ENCODE results near the gene SP4. TPM values are rescaled to one million over a fixed set of nuclear protein-coding genes. Genes with fewer than 3 reads are reported as not detected.
A peak's percentile ranks its signal among the peaks of the same experiment; 100 is the strongest.

SP4 gene
- total RNA-seq, result 1 to 10 TPM; 5.3 to 6.0 TPM

DNA sequence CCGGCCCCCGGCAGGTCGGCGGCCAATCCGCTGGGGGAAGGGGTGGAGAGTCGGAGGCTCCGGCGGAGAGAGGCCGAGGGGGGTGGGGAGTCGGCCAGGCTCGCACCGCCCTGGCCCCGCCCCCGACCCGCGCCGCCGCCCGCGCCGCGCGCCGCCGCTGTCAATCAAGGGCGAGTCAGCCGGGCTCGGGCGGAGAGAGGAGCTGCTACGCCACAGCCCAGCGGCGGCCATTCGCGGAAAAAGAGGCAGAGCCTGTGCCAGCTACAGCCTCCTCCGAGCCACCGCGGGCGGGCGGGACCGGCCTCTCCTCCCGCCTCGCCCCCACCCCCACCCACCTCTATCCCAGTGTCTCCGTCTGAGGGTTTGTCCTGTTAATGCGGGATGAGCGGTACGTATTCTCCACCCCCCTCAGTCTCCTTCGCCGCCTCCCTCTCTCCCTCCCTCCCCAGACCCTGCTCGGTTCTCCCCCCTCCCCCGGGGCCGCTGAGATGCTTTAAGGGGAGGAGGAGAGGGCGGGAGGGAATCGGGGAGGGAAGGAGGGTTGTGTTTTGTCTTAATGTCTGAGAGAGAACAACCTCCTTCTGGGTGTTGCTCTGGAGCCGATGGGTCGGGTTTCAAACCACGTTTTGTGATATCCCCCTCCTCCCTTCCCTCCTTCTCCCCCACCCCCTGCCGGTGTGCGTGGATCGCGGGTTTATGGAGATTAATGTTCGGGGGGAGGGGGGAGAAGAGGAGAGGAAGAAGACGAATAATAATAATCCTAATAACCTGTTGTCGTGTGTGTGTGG is at the start of gene SP4:
Gene SP4 (plus strand): TSS at position 213 of the 788 bp plus-strand sequence. CDS start 169 bp downstream, at position 382.
- Histone ChIP-seq H3K27ac (peak within 1 kb of the TSS; percentile 97 to 99 (median 98)), H3K36me3 (replicated peaks in 1 of 2; ENCODE audit: insufficient read depth in 1 of 2, low read depth in 2 of 2) (no peaks in the 10 kb centered on the region), H3K9me3 (no peaks in the 10 kb centered on the region), H3K4me3 (peak within 1 kb of the TSS; percentile 69 to 74), H3K4me1 (peaks cover 49% of the 10 kb centered on the region), H3K27me3 (no peaks in the 10 kb centered on the region)
- intact Hi-C loops (cut with DNase I), result no loop called here
- DNase-seq, result peak; percentile 94 to 96 (median 96)
- WGBS, 2 donors, result 0 to 1% methylated on average over 23 to 46 of the region's 63 CpGs
- peak; percentile 82 for ATAC-seq
- TF ChIP-seq POLR2A (IDR thresholded peaks at IDR 0.05), result peak; percentile 51 to 60 (median 55)
- TF ChIP-seq, protein P1, sequence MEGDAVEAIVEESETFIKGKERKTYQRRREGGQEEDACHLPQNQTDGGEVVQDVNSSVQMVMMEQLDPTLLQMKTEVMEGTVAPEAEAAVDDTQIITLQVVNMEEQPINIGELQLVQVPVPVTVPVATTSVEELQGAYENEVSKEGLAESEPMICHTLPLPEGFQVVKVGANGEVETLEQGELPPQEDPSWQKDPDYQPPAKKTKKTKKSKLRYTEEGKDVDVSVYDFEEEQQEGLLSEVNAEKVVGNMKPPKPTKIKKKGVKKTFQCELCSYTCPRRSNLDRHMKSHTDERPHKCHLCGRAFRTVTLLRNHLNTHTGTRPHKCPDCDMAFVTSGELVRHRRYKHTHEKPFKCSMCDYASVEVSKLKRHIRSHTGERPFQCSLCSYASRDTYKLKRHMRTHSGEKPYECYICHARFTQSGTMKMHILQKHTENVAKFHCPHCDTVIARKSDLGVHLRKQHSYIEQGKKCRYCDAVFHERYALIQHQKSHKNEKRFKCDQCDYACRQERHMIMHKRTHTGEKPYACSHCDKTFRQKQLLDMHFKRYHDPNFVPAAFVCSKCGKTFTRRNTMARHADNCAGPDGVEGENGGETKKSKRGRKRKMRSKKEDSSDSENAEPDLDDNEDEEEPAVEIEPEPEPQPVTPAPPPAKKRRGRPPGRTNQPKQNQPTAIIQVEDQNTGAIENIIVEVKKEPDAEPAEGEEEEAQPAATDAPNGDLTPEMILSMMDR (IDR thresholded peaks at IDR 0.05), result peak in 4 of 7 experiments; percentile 22 to 35 (median 26)

DNA sequence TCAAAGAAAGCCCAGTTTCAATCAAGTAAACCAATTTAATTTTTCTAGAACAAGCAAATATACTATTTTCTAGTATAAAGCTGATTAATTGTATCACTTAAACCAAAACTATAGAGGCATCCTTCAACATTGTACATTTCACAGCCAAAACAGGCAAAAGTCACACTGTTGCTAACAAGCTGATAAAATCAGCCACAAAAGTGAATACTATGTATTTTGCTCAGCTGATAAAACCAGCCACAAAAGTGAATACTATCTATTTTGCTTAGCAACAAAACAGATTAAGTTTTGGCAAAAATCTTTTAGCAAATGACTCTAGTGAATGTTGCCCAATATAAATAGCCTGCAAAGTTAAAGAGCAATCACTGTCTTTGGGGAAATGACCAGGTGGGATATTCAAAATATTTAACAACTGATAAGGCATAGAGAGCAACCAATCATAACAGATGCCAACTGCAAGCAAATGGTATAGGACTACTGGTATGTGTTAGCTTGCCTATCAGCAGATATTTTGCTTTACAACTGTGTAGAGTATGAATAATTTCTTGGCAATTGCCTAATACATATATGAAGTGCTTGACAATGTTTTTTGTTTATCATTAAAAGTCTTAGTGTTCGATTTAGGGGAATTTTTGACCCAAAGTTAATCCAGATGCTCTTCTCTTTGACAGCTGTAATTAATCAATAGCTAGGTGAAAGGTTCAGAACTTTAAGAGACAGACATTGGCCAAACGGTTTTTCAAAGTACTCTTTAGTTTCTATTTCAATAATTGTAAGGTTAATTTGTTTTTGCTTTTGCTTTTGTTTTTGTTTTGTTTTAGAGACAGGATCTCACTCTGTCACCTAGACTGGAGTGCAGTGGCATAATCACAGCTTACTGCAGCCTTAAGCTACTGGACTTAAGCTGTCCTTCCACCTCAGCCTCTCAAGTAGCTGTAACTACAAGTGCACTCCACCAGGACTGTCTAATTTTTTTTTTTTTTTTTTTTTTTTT is 44.4 kb upstream of the SP4 start:
- peaks cover 17% of the 10 kb centered on the region for H3K4me1 ChIP-seq
- H3K4me3 ChIP-seq, result no peak overlapping the region
- H3K36me3 ChIP-seq (replicated peaks in 1 of 2; ENCODE audit: insufficient read depth in 1 of 2, low read depth in 2 of 2), result no peaks in the 10 kb centered on the region
- no peak for TF ChIP-seq POLR2A (IDR thresholded peaks at IDR 0.05)
- TF ChIP-seq, protein P1 (IDR thresholded peaks at IDR 0.05), result no peak
- 11% methylated on average over 2 of the region's 2 CpGs for WGBS, 2 donors
- no peaks in the 10 kb centered on the region for H3K9me3 ChIP-seq
- DNase-seq (no peak), ATAC-seq (peak; percentile 72)
- intact Hi-C loops (cut with DNase I), result no loop called here
- H3K27ac ChIP-seq, result no peak overlapping the region
- no peaks in the 10 kb centered on the region for H3K27me3 ChIP-seq

DNA sequence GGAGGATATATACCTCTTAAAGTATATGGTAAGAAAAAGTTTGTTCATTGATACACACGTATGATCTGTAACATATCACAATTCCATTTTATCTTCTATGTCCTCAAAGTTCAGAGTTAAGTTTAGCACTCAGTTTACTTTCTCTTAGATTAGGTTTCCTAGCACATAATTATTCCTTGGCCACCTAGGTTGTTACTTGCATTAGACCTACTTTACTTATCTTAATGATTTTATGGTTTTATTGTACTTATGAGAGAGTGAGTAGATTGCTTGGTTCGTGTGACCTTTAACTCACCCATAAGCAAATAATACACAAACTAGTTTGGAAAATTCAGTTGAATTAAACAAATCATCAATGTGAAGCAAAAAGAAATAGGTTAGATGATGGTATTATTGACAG is 33.9 kb upstream of the SP4 start:
- WGBS, 2 donors, result 30 to 37% methylated on average over 2 of the region's 2 CpGs
- Histone ChIP-seq H3K4me1 (no peaks in the 10 kb centered on the region), H3K9me3 (no peaks in the 10 kb centered on the region), H3K27ac (no peak overlapping the region), H3K4me3 (no peak overlapping the region), H3K27me3 (no peaks in the 10 kb centered on the region), H3K36me3 (replicated peaks in 1 of 2; ENCODE audit: insufficient read depth in 1 of 2, low read depth in 2 of 2) (no peaks in the 10 kb centered on the region)
- DNase-seq (no peak), ATAC-seq (no peak)
- TF ChIP-seq, protein P1 (IDR thresholded peaks at IDR 0.05), result no peak
- no peak for TF ChIP-seq POLR2A (IDR thresholded peaks at IDR 0.05)
- intact Hi-C loops (cut with DNase I), result no loop called here

DNA sequence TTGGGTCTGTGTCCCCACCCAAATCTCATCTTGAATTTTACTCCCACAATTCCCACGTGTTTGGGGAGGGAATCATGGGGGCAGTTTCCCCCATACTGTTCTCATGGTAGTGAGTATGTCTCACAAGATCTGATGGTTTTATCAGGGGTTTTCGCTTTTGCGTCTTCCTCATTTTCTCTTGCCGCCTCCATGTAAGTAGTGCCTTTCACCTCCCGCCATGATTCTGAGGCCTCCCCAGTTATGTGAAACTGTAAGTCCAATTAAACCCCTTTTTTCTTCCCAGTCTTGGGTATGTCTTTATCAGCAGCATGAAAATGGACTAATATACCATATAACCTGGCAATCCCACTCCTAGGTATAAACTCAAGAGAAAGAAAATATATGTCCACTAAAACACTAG is 25.9 kb upstream of the SP4 start:
- TF ChIP-seq POLR2A (IDR thresholded peaks at IDR 0.05), result no peak
- TF ChIP-seq, protein P1 (IDR thresholded peaks at IDR 0.05), result no peak
- Histone ChIP-seq H3K4me1 (no peaks in the 10 kb centered on the region), H3K9me3 (no peaks in the 10 kb centered on the region), H3K4me3 (no peak overlapping the region), H3K27me3 (no peaks in the 10 kb centered on the region), H3K36me3 (replicated peaks in 1 of 2; ENCODE audit: insufficient read depth in 1 of 2, low read depth in 2 of 2) (no peaks in the 10 kb centered on the region), H3K27ac (no peak overlapping the region)
- 83 to 87% methylated on average over 5 of the region's 5 CpGs for WGBS, 2 donors
- ATAC-seq, result no peak
- DNase-seq, result no peak
- intact Hi-C loops (cut with DNase I), result no loop called here

All from body of pancreas (tissue), 4 donors.